ENCODE measurements around the gene VPS37D.
A peak's percentile ranks its signal among the peaks of the same experiment; 100 is the strongest.
"Not testable (repeated sequence)": the region's sequence is repeated elsewhere in the genome, so short reads cannot be mapped to it uniquely, and the experiment has no call there.

VPS37D gene

GRCh38 chr7:73706126-73707044 lies 38.8 kb downstream of the VPS37D start:
- DNase-seq (ENCODE audit: low read depth) = no peak

GRCh38 chr7:73707045-73707631 lies 39.5 kb downstream of the VPS37D start:
- no peak for DNase-seq (ENCODE audit: low read depth)

GRCh38 chr7:73708961-73709549 lies 41.4 kb downstream of the VPS37D start:
- no peak for DNase-seq (ENCODE audit: low read depth)

GRCh38 chr7:73712773-73713172 lies 45.1 kb downstream of the VPS37D start:
- no peak for DNase-seq (ENCODE audit: low read depth)

GRCh38 chr7:73713319-73713718 lies 45.7 kb downstream of the VPS37D start:
- not testable (repeated sequence) for DNase-seq (ENCODE audit: low read depth)

- DNase-seq (ENCODE audit: low read depth) = peak; percentile 83
These were observed 48.2 kb downstream of the VPS37D start for GRCh38 chr7:73715648-73716317.

- DNase-seq (ENCODE audit: low read depth) = no peak
These were observed 48.8 kb downstream of the VPS37D start for GRCh38 chr7:73716318-73716890.

GRCh38 chr7:73717025-73717807 lies 49.6 kb downstream of the VPS37D start:
- no peak for DNase-seq (ENCODE audit: low read depth)

- peak; percentile 83 for DNase-seq (ENCODE audit: low read depth)
These were observed 50.4 kb downstream of the VPS37D start for GRCh38 chr7:73717991-73718405.

- DNase-seq (ENCODE audit: low read depth) = no peak
These were observed 50.8 kb downstream of the VPS37D start for GRCh38 chr7:73718438-73718881.

- DNase-seq (ENCODE audit: low read depth) = no peak
These were observed 51.5 kb downstream of the VPS37D start, which contains the start of gene STX1A for GRCh38 chr7:73718905-73719805. TSS of gene STX1A (minus strand) at chr7:73719669. CDS start at chr7:73719631, 38 bp downstream.

- no peak for DNase-seq (ENCODE audit: low read depth)
These were observed 52.2 kb downstream of the VPS37D start for GRCh38 chr7:73719806-73720169.

GRCh38 chr7:73720443-73720842 lies 52.8 kb downstream of the VPS37D start:
- not testable (repeated sequence) for DNase-seq (ENCODE audit: low read depth)

- no peak for DNase-seq (ENCODE audit: low read depth)
These were observed 53.8 kb downstream of the VPS37D start for GRCh38 chr7:73721377-73721817.

Data from HS-27A (cell line).